Measurements from ENCODE around the gene SLCO2A1. TPM values are rescaled to one million over a fixed set of nuclear protein-coding genes. Genes with fewer than 3 reads are reported as not detected.
"Not testable (repeated sequence)": the region's sequence is repeated elsewhere in the genome, so short reads cannot be mapped to it uniquely, and the experiment has no call there.

SLCO2A1 gene
- polyA plus RNA-seq (2013, experiment 1 of 2; ENCODE audit: insufficient read length), result 0.80 TPM
- 1.1 TPM for polyA plus RNA-seq (2013, experiment 2 of 2; ENCODE audit: insufficient read length)

GRCh38 chr3:134029734-134030378, at the start of gene SLCO2A1:
TSS of gene SLCO2A1 (minus strand) at chr3:134029925. CDS start at chr3:134029802, 123 bp downstream.
- no peak for DNase-seq

GRCh38 chr3:134079111-134079547, 49.4 kb upstream of the SLCO2A1 start:
- no peak for DNase-seq

GRCh38 chr3:134078169-134078831, 48.6 kb upstream of the SLCO2A1 start:
- DNase-seq, result no peak

- DNase-seq, result no peak
Observed at GRCh38 chr3:134077649-134078161, 48.0 kb upstream of the SLCO2A1 start.

- no peak for DNase-seq
Observed at GRCh38 chr3:134076851-134077250, 47.1 kb upstream of the SLCO2A1 start.

- DNase-seq, result no peak
Observed at GRCh38 chr3:134075846-134076245, 46.1 kb upstream of the SLCO2A1 start.

GRCh38 chr3:134075568-134075825, 45.8 kb upstream of the SLCO2A1 start:
- no peak for DNase-seq

GRCh38 chr3:134074790-134075567, 45.3 kb upstream of the SLCO2A1 start:
- DNase-seq, result no peak

- no peak for DNase-seq
Observed at GRCh38 chr3:134074001-134074789, 44.5 kb upstream of the SLCO2A1 start.

- no peak for DNase-seq
Observed at GRCh38 chr3:134073583-134073945, 43.8 kb upstream of the SLCO2A1 start.

- DNase-seq, result no peak
Observed at GRCh38 chr3:134072881-134073582, 43.3 kb upstream of the SLCO2A1 start.

- DNase-seq, result not testable (repeated sequence)
Observed at GRCh38 chr3:134070281-134070680, 40.6 kb upstream of the SLCO2A1 start.

GRCh38 chr3:134068429-134068828, 38.7 kb upstream of the SLCO2A1 start:
- no peak for DNase-seq

- DNase-seq, result no peak
Observed at GRCh38 chr3:134067531-134068161, 37.9 kb upstream of the SLCO2A1 start.

GRCh38 chr3:134066651-134067530, 37.2 kb upstream of the SLCO2A1 start:
- DNase-seq, result no peak

GRCh38 chr3:134066158-134066541, 36.4 kb upstream of the SLCO2A1 start:
- no peak for DNase-seq

- no peak for DNase-seq
Observed at GRCh38 chr3:134065252-134066157, 35.8 kb upstream of the SLCO2A1 start.

GRCh38 chr3:134064081-134064480, 34.4 kb upstream of the SLCO2A1 start:
- DNase-seq, result no peak

- no peak for DNase-seq
Observed at GRCh38 chr3:134061401-134061800, 31.7 kb upstream of the SLCO2A1 start.
